Mesothelial cell of epicardium (in vitro differentiated cells): ENCODE measurements around the gene RUNDC1. TPM values are rescaled to one million over a fixed set of nuclear protein-coding genes. Genes with fewer than 3 reads are reported as not detected.
"Not testable (repeated sequence)": the region's sequence is repeated elsewhere in the genome, so short reads cannot be mapped to it uniquely, and the experiment has no call there.

Source experiments
- DNase-seq, 2 experiments: peaks; one replicate each; pipeline ENCODE4 v3.0.0; 2021; ENCODE audit warnings: low spot score in 2 of 2; ENCODE audit not compliant: unreplicated experiment in 2 of 2
- H3K27ac Mint-ChIP-seq: 2 replicates; pipeline ENCODE4 v1.8.0; 2021; ENCODE audit warnings: mixed read lengths
- H3K27me3 Mint-ChIP-seq: 2 replicates; pipeline ENCODE4 v1.8.0; 2021; ENCODE audit warnings: low read depth, mixed read lengths
- H3K36me3 Mint-ChIP-seq: 2 replicates; pipeline ENCODE4 v1.8.0; 2021; ENCODE audit warnings: mixed read lengths
- H3K4me1 Mint-ChIP-seq: 2 replicates; pipeline ENCODE4 v1.8.0; 2021; ENCODE audit warnings: mixed read lengths
- H3K4me3 Mint-ChIP-seq: 2 replicates; pipeline ENCODE4 v1.8.0; 2021; ENCODE audit warnings: mild to moderate bottlenecking, moderate library complexity, mixed read lengths
- H3K9me3 Mint-ChIP-seq: 2 replicates; pipeline ENCODE4 v1.8.0; 2021; ENCODE audit warnings: mixed read lengths
- total RNA-seq: library from RNA; stranded (reverse); gene quantifications from 3 replicates; pipeline ENCODE4 v1.2.1, GENCODE V29; 2021
- TF ChIP-seq, protein P1 (sequence below): fragments of 200-600 bp; sonication (generic); IDR thresholded peaks from one replicate; pipeline ENCODE4 v1.5.0; 2021; ENCODE audit warnings: antibody characterized with exemption; ENCODE audit not compliant: unreplicated experiment

Gene RUNDC1
- total RNA-seq, 1 donor from 2014 or later = 13.9 TPM

DNA sequence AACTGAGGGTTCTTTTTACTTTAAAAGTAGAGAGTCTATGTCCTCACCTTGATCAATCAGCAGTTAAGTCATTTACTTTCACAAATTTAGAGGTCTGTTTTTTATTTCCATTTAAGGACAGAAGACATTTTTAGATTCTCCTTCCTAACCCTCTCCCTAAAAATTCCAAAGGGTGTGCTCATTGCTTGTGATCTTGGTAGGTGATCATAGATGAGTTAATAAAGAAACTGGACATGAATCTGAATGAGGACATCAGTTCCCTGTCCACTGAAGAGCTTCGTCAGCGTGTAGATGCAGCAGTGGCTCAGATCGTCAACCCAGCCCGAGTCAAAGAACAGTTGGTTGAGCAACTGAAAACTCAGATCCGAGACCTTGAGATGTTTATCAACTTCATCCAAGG lies 8.8 kb downstream of the RUNDC1 start:
- no peak for DNase-seq
- Mint-ChIP-seq H3K36me3 (peaks cover 22% of the 10 kb centered on the region), H3K9me3 (no peaks in the 10 kb centered on the region), H3K4me3 (no peak overlapping the region), H3K27me3 (no peaks in the 10 kb centered on the region), H3K4me1 (no peaks in the 10 kb centered on the region), H3K27ac (no peak overlapping the region)
- TF ChIP-seq, protein P1, sequence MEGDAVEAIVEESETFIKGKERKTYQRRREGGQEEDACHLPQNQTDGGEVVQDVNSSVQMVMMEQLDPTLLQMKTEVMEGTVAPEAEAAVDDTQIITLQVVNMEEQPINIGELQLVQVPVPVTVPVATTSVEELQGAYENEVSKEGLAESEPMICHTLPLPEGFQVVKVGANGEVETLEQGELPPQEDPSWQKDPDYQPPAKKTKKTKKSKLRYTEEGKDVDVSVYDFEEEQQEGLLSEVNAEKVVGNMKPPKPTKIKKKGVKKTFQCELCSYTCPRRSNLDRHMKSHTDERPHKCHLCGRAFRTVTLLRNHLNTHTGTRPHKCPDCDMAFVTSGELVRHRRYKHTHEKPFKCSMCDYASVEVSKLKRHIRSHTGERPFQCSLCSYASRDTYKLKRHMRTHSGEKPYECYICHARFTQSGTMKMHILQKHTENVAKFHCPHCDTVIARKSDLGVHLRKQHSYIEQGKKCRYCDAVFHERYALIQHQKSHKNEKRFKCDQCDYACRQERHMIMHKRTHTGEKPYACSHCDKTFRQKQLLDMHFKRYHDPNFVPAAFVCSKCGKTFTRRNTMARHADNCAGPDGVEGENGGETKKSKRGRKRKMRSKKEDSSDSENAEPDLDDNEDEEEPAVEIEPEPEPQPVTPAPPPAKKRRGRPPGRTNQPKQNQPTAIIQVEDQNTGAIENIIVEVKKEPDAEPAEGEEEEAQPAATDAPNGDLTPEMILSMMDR = no peak

DNA sequence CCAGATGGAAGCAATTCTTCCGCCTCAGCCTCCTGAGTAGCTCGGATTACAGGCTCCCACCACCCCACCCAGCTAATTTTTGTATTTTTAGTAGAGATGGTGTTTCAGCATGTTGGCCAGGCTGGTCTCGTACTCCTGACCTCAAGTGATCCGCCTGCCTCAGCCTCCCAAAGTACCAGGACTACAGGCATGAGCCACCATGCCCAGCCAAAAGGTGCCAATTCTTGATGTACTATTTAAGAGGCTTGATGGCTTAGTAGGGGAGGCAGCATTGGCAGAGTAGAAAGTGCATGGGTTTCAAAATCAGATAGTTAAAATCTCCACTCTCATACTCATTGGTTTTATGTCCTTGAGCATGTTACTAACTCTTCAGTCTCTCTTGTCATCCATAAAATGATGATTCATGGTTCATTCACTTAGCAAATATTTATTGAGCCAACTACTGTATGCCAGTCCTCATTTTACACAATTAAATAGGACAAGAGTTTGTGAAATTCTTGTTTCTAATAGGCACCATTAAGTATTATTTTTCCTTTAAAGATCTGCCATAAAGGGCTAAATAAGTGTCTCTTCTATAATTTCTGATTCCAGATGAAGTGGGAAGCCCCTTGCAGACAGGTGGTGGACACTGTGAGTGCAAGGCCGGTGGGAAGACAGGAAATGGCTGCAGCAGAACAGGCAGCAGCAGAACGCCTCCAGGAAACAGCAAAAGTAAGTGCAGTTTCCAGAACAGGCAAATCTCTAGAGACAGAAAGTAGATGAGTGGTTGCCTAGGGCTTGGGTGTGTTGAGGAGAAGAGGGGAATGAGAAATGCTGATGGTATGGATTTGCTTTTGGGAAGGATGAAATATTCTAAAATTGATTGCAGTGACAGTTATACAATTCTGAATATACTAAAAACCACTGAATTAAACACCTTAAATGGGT lies 9.6 kb downstream of the RUNDC1 start:
- H3K36me3 Mint-ChIP-seq = peaks cover 22% of the 10 kb centered on the region
- TF ChIP-seq, protein P1 = no peak
- no peaks in the 10 kb centered on the region for H3K4me1 Mint-ChIP-seq
- no peak for DNase-seq
- no peak overlapping the region for H3K27ac Mint-ChIP-seq
- H3K9me3 Mint-ChIP-seq = no peaks in the 10 kb centered on the region
- no peaks in the 10 kb centered on the region for H3K27me3 Mint-ChIP-seq
- H3K4me3 Mint-ChIP-seq = no peak overlapping the region

DNA sequence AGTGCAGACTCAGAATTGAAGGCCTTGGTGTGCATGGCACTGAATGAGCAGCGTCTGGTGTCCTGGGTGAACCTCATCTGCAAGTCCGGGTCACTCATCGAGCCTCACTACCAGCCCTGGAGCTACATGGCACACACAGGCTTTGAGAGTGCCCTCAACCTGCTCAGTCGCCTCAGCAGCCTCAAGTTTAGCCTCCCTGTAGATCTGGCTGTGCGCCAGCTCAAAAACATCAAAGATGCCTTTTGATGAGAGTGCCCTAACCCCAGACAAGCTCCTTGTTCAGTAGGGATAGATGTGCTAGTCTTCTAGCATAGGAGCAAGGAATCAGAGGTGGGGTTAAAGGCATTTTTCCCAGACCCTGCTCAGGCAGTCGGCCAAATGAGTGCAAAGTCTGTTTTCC lies 11.1 kb downstream of the RUNDC1 start:
- Mint-ChIP-seq H3K27me3 (no peaks in the 10 kb centered on the region), H3K4me1 (no peaks in the 10 kb centered on the region), H3K27ac (no peak overlapping the region), H3K36me3 (peaks cover 22% of the 10 kb centered on the region), H3K9me3 (no peaks in the 10 kb centered on the region), H3K4me3 (no peak overlapping the region)
- DNase-seq = no peak
- TF ChIP-seq, protein P1 = no peak

DNA sequence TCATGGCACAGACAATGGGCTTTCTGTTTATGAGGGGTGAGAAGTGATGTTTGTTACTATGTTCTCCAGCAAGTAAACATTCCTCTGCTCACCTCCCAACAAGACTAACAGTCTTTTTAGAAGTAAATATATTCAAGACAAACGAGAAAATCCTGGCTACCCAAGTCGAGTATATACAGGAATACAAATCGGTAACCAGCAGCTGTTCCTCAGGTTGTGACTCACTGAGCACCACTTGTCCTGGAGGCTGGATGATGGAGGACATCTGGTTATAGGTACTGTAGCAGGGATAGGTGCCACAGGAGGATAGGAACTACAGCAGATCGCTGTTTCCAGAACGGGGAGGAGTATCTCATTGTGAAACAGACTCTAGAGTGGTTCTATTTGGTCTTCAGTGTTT lies 12.5 kb downstream of the RUNDC1 start:
- Mint-ChIP-seq H3K4me3 (no peak overlapping the region), H3K9me3 (no peaks in the 10 kb centered on the region), H3K27me3 (no peaks in the 10 kb centered on the region), H3K4me1 (peaks cover 5% of the 10 kb centered on the region), H3K36me3 (peaks cover 20% of the 10 kb centered on the region), H3K27ac (no peak overlapping the region)
- no peak for DNase-seq
- TF ChIP-seq, protein P1 = no peak

DNA sequence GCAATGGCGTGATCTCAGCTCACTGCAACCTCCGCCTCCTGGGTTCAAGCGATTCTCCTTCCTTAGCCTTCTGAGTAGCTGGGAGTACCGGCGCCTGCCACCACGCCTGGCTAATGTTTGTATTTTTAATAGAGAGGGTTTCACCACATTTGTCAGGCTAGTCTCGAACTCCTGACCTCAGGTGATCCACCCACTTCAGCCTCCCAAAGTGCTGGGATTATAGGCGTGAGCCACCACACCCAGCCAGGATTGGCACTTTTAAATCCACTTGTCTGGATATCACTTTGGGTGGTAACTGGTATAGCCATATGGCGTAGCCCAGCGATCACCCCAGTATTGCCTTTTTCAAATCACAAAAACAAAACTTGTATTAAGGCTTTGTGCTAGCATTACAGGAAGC lies 13.5 kb downstream of the RUNDC1 start:
- not testable (repeated sequence) for H3K4me1 Mint-ChIP-seq, H3K27me3 Mint-ChIP-seq, H3K27ac Mint-ChIP-seq, H3K9me3 Mint-ChIP-seq, H3K4me3 Mint-ChIP-seq, DNase-seq
- H3K36me3 Mint-ChIP-seq = peaks cover 17% of the 10 kb centered on the region

DNA sequence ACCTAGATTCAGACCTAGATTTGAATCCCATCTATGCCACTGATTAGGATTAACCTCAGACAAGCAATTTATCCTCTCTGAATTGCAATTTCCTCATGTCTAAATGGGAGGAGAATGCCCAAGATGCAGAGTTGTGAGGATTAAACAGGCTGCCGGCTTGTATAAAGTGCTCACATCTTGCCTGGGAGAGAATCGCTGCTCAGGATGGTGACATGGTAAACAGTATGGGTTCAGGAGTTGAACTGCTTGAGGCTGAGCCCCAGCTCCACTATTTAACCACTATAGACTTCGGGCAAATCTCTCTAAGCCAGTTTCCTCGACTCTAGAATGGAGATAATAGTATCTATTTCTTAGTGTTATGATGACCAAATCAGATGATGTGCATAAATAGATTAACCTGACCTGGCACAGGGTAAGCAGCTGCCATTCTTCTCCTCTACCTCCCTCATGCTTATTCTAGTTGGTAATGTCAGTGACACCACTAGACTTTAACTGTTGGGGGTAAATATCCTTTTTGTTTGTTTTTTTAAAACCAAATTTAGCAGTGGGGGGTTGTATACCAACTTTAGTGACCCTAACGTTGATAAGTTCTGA lies 17.1 kb downstream of the RUNDC1 start:
- H3K36me3 Mint-ChIP-seq = peaks cover 9% of the 10 kb centered on the region
- H3K4me1 Mint-ChIP-seq = peaks cover 25% of the 10 kb centered on the region
- no peak for DNase-seq
- peak overlapping the region; percentile 96 for H3K4me3 Mint-ChIP-seq
- peak overlapping the region; percentile 100 for H3K27ac Mint-ChIP-seq
- H3K27me3 Mint-ChIP-seq = no peaks in the 10 kb centered on the region
- no peaks in the 10 kb centered on the region for H3K9me3 Mint-ChIP-seq
- TF ChIP-seq, protein P1 = no peak
